GM12878 (cell line): Measurements from ENCODE around the gene HEPACAM. TPM values are rescaled to one million over a fixed set of nuclear protein-coding genes. Genes with fewer than 3 reads are reported as not detected.

Source experiments
- ATAC-seq: fragments of 200-7000 bp; cut with Tn5 transposase; 3 replicates; pipeline ENCODE4 v1.9.1; 2020; ENCODE audit warnings: mild to moderate bottlenecking, moderate library complexity
- BruUV-seq: library from RNA; stranded (reverse); fragments of 400-500 nt; replicated peaks from 2 replicates; lab custom pipeline; 2021; lab: Mats Ljungman, UMichigan
- CTCF ChIA-PET: fragments of 300-600 bp; sonication (Branson Sonifier 250); formaldehyde crosslinking; extraction: SDS; loops from one replicate; lab custom pipeline; 2021; ENCODE audit warnings: inconsistent platforms; lab: Yijun Ruan, JAX
- POLR2A ChIA-PET: fragments of 350-600 bp; formaldehyde crosslinking; extraction: SDS; loops from one replicate; lab custom pipeline; 2021; ENCODE audit warnings: inconsistent platforms; lab: Charles Lee
- RAD21 ChIA-PET: fragments of 300-600 bp; sonication (Branson Sonifier 250); formaldehyde crosslinking; loops from one replicate; lab custom pipeline; 2023; ENCODE audit warnings: antibody characterized with exemption; ENCODE audit not compliant: unreplicated experiment; lab: Charles Lee
- SMC1A ChIA-PET: fragments of 300-600 bp; sonication (Branson Sonifier 250); formaldehyde crosslinking; loops from one replicate; lab custom pipeline; 2023; ENCODE audit not compliant: unreplicated experiment, uncharacterized antibody; lab: Charles Lee
- DNase-seq: peaks from one replicate; pipeline ENCODE4 v3.0.0-alpha.2; 2011; ENCODE audit warnings: low read depth, low spot score
- FAIRE-seq: peaks from 3 replicates; lab custom pipeline; 2011; peaks lifted over from hg19 to GRCh38; lab: Jason Lieb, UNC
- H2AFZ ChIP-seq: 2 replicates; pipeline ENCODE4 v1.6.0; 2011; ENCODE audit warnings: low read depth, low read length, control low read depth; ENCODE audit not compliant: control insufficient read depth
- H3K27ac ChIP-seq: 2 replicates; pipeline ENCODE4 v1.5.1; 2011; ENCODE audit warnings: control low read depth; ENCODE audit not compliant: control insufficient read depth, insufficient read depth
- H3K27me3 ChIP-seq, 2 experiments: replicated peaks in 1 of 2; 2 replicates each; pipeline versions ENCODE4 v1.6.0 to v1.6.1; 2011; ENCODE audit warnings: low read length in 1 of 2; ENCODE audit not compliant: control insufficient read depth in 2 of 2, insufficient read depth in 2 of 2
- H3K36me3 ChIP-seq, 2 experiments: 2 replicates each; pipeline ENCODE4 v1.5.1; 2011; ENCODE audit warnings: low read length in 1 of 2; ENCODE audit not compliant: control insufficient read depth in 2 of 2, insufficient read depth in 2 of 2
- H3K4me1 ChIP-seq: 2 replicates; pipeline ENCODE4 v1.6.1; 2011; ENCODE audit warnings: mild to moderate bottlenecking, low read length, moderate library complexity, mixed read lengths; ENCODE audit not compliant: control insufficient read depth, insufficient read depth
- H3K4me2 ChIP-seq: 2 replicates; pipeline ENCODE4 v1.6.0; 2011; ENCODE audit warnings: control low read depth; ENCODE audit not compliant: control insufficient read depth, insufficient read depth
- H3K4me3 ChIP-seq: fragments of 200-600 bp; sonication (generic); 2 replicates; pipeline ENCODE4 v1.5.1; 2016
- H3K79me2 ChIP-seq: 2 replicates; pipeline ENCODE4 v1.6.0; 2011; ENCODE audit warnings: low read length; ENCODE audit not compliant: control insufficient read depth, insufficient read depth
- H3K9ac ChIP-seq: 2 replicates; pipeline ENCODE4 v1.8.0; 2011; ENCODE audit warnings: low read length, control low read depth, mixed read lengths; ENCODE audit not compliant: control insufficient read depth, insufficient read depth
- H3K9me3 ChIP-seq: replicated peaks from 3 replicates; pipeline ENCODE4 v1.5.1; 2011; ENCODE audit warnings: mild to moderate bottlenecking, low read length; ENCODE audit not compliant: control insufficient read depth, insufficient read depth
- H4K20me1 ChIP-seq: 2 replicates; pipeline ENCODE4 v1.6.0; 2011; ENCODE audit not compliant: control insufficient read depth, insufficient read depth
- EP300 ChIP-seq, 2 experiments: fragments of 150-350 bp in 1 of 2; IDR thresholded peaks; 2 replicates each; pipeline ENCODE4 v1.6.1; 2011 to 2012; ENCODE audit warnings: low read depth in 2 of 2, low read length in 2 of 2, borderline replicate concordance in 1 of 2, improper control_type of control experiment in 1 of 2, inconsistent platforms in 1 of 2; ENCODE audit not compliant: control insufficient read depth in 1 of 2
- HDAC2 ChIP-seq: fragments of 200-600 bp; sonication (generic); IDR thresholded peaks from 2 replicates; pipeline ENCODE4 v1.6.1; 2017
- MEF2A ChIP-seq: IDR thresholded peaks from 2 replicates; pipeline ENCODE4 v1.6.1; 2011; ENCODE audit warnings: low read depth, mild to moderate bottlenecking, low read length, moderate library complexity; ENCODE audit not compliant: insufficient read depth
- MXI1 ChIP-seq: fragments of 150-350 bp; IDR thresholded peaks from 2 replicates; pipeline ENCODE4 v1.6.1; 2011; ENCODE audit warnings: low read depth, mild to moderate bottlenecking, inconsistent platforms, low read length, improper control_type of control experiment
- NR2C2 ChIP-seq: IDR thresholded peaks from 2 replicates; pipeline ENCODE4 v1.6.1; 2011; ENCODE audit warnings: borderline replicate concordance, low read depth; ENCODE audit not compliant: control insufficient read depth, insufficient read length
- NR2F1 ChIP-seq: fragments of 450-650 bp; conservative IDR thresholded peaks from 2 replicates; pipeline ENCODE4 v1.6.1; 2017; ENCODE audit warnings: mild to moderate bottlenecking
- PAX8 ChIP-seq: fragments of 450-650 bp; IDR thresholded peaks from 2 replicates; pipeline ENCODE4 v1.6.1; 2017; ENCODE audit warnings: mild to moderate bottlenecking, moderate library complexity
- PKNOX1 ChIP-seq: fragments of 450-650 bp; IDR thresholded peaks from 2 replicates; pipeline ENCODE4 v1.6.1; 2016; ENCODE audit warnings: mild to moderate bottlenecking
- POLR2A ChIP-seq: IDR thresholded peaks from 2 replicates; pipeline ENCODE4 v1.6.1; 2011; ENCODE audit warnings: low read depth, mild to moderate bottlenecking, low read length
- REST ChIP-seq: IDR thresholded peaks from 2 replicates; pipeline ENCODE4 v1.6.1; 2012; ENCODE audit warnings: mild to moderate bottlenecking, low read depth, low read length
- TCF3 ChIP-seq: IDR thresholded peaks from 2 replicates; pipeline ENCODE4 v1.6.1; 2012; ENCODE audit warnings: low read depth, mild to moderate bottlenecking, low read length, borderline replicate concordance; ENCODE audit not compliant: insufficient read depth
- WGBS: methylation state at CpG from one replicate; pipeline ENCODE4 v1.1.6; 2016; ENCODE audit warnings: low lambda C conversion rate; ENCODE audit not compliant: insufficient replicate concordance, insufficient coverage; ENCODE audit errors: missing lambda C conversion rate; 5-methylcytosine and 5-hydroxymethylcytosine counted together
- in situ Hi-C: fragments of 300-500 bp; cut with MboI; formaldehyde crosslinking; loops from 9 replicates; pipeline ENCODE4 v1.14.3; 2018; ENCODE audit warnings: mixed read lengths
- intact Hi-C: fragments of 100-400 bp; cut with micrococcal nuclease; formaldehyde crosslinking; loops from one replicate; pipeline ENCODE4 v1.14.2; 2022; ENCODE audit not compliant: unreplicated experiment
- polyA plus RNA-seq, 11 experiments: library from polyadenylated mRNA; depleted of rRNA in 4 of 11; unstranded in 6 of 11; stranded (reverse) in 5 of 11; fragments of >200 nt; fragmentation: Nextera tagmentation in 4 of 11; fragmentation: Illumina TruSeq in 1 of 11; extraction: Ambion mirVana in 4 of 11; extraction: Trizol in 1 of 11; gene quantifications; 1 replicate in 1 of 11; 2 replicates in 10 of 11; pipeline versions ENCODE4 v1.2.1 to v1.2.3, GENCODE V29; 2011 to 2016; ENCODE audit warnings: inconsistent platforms in 2 of 11, missing spikeins in 2 of 11, low read depth in 1 of 11
- total RNA-seq, 4 experiments: library from RNA; depleted of rRNA in 3 of 4; stranded (reverse); fragments of >200 nt in 3 of 4; fragmentation: Illumina TruSeq in 1 of 4; extraction: Trizol in 1 of 4; gene quantifications; 2 replicates each; pipeline versions ENCODE4 v1.2.1 to v1.2.3, GENCODE V29; 2013 to 2021
- TF ChIP-seq, protein P1 (sequence below), 3 experiments: IDR thresholded peaks in 2 of 3; conservative IDR thresholded peaks in 1 of 3; 2 replicates each; pipeline ENCODE4 v1.5.1; 2011; ENCODE audit warnings: low read depth in 3 of 3, low read length in 3 of 3, mild to moderate bottlenecking in 3 of 3, control low read depth in 2 of 3, moderate library complexity in 2 of 3, inconsistent platforms in 1 of 3, mixed read lengths in 1 of 3; ENCODE audit not compliant: control insufficient read depth in 2 of 3, insufficient read depth in 1 of 3; ENCODE audit errors: extremely low read depth in 1 of 3

HEPACAM gene
- total and polyA plus RNA-seq, 10 of the 15 experiments (the other 5 are each of a cell fraction or from before 2014, with no cell fraction given), result 0.03 TPM; not detected in 9

GRCh38 chr11:124902616-124903015 lies 33.2 kb downstream of the HEPACAM start:
- intact Hi-C loops (no loop called here), in situ Hi-C loops (no loop called here)

More at GRCh38 chr11:124902616-124903015, 33.2 kb downstream of the HEPACAM start:
- no peak overlapping the region for H3K27ac ChIP-seq
- DNase-seq (no peak), ATAC-seq (no peak), FAIRE-seq (no peak)
- H3K9ac ChIP-seq, result no peak overlapping the region
- no peak overlapping the region for H2AFZ ChIP-seq
- no peaks in the 10 kb centered on the region for H3K9me3 ChIP-seq
- 38% methylated on average over 1 of the region's 1 CpG for WGBS
- CTCF ChIA-PET, result interaction anchor here (1.1 to 1.3 kb wide), 2 partner anchors 12 to 26 kb away, joined by 3 read pairs; no protein-coding TSS in a partner anchor
- H3K36me3 ChIP-seq, result no peaks in the 10 kb centered on the region
- no peaks in the 10 kb centered on the region for H4K20me1 ChIP-seq
- TF ChIP-seq EP300 (IDR thresholded peaks at IDR 0.05; ENCODE audit: borderline replicate concordance in 1 of 2, control insufficient read depth in 1 of 2, low read depth in 2 of 2, low read length in 2 of 2), result no peak
- TF ChIP-seq TCF3, result no peak
- TF ChIP-seq NR2F1, result no peak
- TF ChIP-seq, protein P1, sequence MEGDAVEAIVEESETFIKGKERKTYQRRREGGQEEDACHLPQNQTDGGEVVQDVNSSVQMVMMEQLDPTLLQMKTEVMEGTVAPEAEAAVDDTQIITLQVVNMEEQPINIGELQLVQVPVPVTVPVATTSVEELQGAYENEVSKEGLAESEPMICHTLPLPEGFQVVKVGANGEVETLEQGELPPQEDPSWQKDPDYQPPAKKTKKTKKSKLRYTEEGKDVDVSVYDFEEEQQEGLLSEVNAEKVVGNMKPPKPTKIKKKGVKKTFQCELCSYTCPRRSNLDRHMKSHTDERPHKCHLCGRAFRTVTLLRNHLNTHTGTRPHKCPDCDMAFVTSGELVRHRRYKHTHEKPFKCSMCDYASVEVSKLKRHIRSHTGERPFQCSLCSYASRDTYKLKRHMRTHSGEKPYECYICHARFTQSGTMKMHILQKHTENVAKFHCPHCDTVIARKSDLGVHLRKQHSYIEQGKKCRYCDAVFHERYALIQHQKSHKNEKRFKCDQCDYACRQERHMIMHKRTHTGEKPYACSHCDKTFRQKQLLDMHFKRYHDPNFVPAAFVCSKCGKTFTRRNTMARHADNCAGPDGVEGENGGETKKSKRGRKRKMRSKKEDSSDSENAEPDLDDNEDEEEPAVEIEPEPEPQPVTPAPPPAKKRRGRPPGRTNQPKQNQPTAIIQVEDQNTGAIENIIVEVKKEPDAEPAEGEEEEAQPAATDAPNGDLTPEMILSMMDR (IDR thresholded peaks at IDR 0.05 in 2 of 3, conservative IDR thresholded peaks at IDR 0.05 in 1 of 3; ENCODE audit: control insufficient read depth in 2 of 3, extremely low read depth in 1 of 3, insufficient read depth in 1 of 3, low read depth in 3 of 3, low read length in 3 of 3), result no peak
- TF ChIP-seq PKNOX1, result no peak
- TF ChIP-seq MXI1, result no peak
- TF ChIP-seq MEF2A, result no peak
- no peak for TF ChIP-seq NR2C2
- no peak for TF ChIP-seq HDAC2
- TF ChIP-seq REST, result no peak
- no peak for TF ChIP-seq PAX8
- no peak for TF ChIP-seq POLR2A
- BruUV-seq, result no TSS peak
- peaks cover 3 to 4% of the 10 kb centered on the region in 2 experiments; a peak in 2 of 4 replicates for H3K27me3 ChIP-seq
- H3K4me2 ChIP-seq, result no peak overlapping the region
- RAD21 ChIA-PET, result no interaction called here
- no peaks in the 10 kb centered on the region for H3K79me2 ChIP-seq
- H3K4me3 ChIP-seq, result no peak overlapping the region
- POLR2A ChIA-PET, result no interaction called here
- no peaks in the 10 kb centered on the region for H3K4me1 ChIP-seq
- SMC1A ChIA-PET, result no interaction called here
